Type B pancreatic cell (in vitro differentiated cells): ENCODE data around the gene SUPT7L. TPM values are rescaled to one million over a fixed set of nuclear protein-coding genes. Genes with fewer than 3 reads are reported as not detected.

Source experiments
- DNase-seq: peaks from one replicate; pipeline ENCODE4 v3.0.0; 2021; ENCODE audit warnings: mixed read lengths; ENCODE audit not compliant: unreplicated experiment; ENCODE audit errors: extremely low spot score
- H3K27ac Mint-ChIP-seq: 2 replicates; pipeline ENCODE4 v1.8.0; 2021; ENCODE audit warnings: mild to moderate bottlenecking, mixed read lengths
- H3K27me3 Mint-ChIP-seq: 2 replicates; pipeline ENCODE4 v1.8.0; 2021; ENCODE audit warnings: mixed read lengths
- H3K36me3 Mint-ChIP-seq: 2 replicates; pipeline ENCODE4 v1.8.0; 2021; ENCODE audit warnings: mixed read lengths
- H3K4me1 Mint-ChIP-seq: one replicate; pipeline ENCODE4 v1.8.0; 2021; ENCODE audit warnings: mixed read lengths; ENCODE audit not compliant: unreplicated experiment
- H3K4me3 Mint-ChIP-seq: 2 replicates; pipeline ENCODE4 v1.8.0; 2021; ENCODE audit warnings: mild to moderate bottlenecking, mixed read lengths
- H3K9me3 Mint-ChIP-seq: 2 replicates; pipeline ENCODE4 v1.8.0; 2021; ENCODE audit warnings: mixed read lengths
- total RNA-seq: library from RNA; stranded (reverse); gene quantifications from 2 replicates; pipeline ENCODE4 v1.2.1, GENCODE V29; 2021; ENCODE audit warnings: low replicate concordance
- TF ChIP-seq, protein P1 (sequence below): fragments of 200-600 bp; sonication (generic); conservative IDR thresholded peaks from 2 replicates; pipeline ENCODE4 v1.5.0; 2021; ENCODE audit warnings: antibody characterized with exemption, mild to moderate bottlenecking

Gene SUPT7L
- total RNA-seq, 1 donor from 2014 or later, result 39.8 TPM

DNA sequence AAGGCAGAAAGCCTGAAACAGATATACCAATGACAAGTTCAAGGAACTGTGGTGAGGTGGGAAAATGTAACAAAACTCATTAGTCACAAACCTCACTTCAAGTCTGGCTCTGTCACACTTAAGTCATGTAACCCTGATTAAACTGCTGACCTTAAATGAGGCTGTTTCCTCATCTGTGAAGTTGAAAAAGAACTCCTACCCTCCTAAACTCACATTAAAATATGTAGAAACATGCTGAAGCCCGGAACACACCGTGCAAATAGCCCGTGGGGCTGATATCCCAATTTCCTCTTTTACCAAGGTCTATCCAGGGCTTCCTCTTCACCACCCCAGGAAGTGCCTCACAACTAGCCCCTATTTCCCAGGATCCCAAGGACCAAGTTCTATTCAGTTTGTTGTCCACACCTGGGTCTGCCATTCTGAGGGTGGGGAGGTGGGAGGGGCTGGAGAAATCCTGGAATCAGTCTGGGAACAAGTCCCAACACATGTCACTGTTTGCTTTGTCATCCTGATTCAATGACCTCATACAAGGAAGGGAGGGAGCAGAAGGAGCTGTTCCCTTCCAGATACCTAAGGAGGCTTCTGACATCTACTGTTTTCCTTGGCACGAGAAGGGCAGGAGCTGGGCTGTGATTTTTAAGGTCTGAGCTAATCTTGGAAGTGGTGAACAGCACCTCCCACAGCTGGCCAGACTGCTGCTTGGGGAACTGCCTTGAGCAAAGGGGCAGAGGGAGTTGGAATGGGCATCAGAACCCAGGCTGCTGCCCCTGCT lies 42.6 kb upstream of the SUPT7L start:
- Mint-ChIP-seq H3K4me3 (no peak overlapping the region), H3K4me1 (peaks cover 14% of the 10 kb centered on the region), H3K36me3 (no peaks in the 10 kb centered on the region), H3K27ac (peak overlapping the region; percentile 52), H3K9me3 (no peaks in the 10 kb centered on the region), H3K27me3 (no peaks in the 10 kb centered on the region)
- TF ChIP-seq, protein P1, sequence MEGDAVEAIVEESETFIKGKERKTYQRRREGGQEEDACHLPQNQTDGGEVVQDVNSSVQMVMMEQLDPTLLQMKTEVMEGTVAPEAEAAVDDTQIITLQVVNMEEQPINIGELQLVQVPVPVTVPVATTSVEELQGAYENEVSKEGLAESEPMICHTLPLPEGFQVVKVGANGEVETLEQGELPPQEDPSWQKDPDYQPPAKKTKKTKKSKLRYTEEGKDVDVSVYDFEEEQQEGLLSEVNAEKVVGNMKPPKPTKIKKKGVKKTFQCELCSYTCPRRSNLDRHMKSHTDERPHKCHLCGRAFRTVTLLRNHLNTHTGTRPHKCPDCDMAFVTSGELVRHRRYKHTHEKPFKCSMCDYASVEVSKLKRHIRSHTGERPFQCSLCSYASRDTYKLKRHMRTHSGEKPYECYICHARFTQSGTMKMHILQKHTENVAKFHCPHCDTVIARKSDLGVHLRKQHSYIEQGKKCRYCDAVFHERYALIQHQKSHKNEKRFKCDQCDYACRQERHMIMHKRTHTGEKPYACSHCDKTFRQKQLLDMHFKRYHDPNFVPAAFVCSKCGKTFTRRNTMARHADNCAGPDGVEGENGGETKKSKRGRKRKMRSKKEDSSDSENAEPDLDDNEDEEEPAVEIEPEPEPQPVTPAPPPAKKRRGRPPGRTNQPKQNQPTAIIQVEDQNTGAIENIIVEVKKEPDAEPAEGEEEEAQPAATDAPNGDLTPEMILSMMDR, result no peak
- no peak for DNase-seq

DNA sequence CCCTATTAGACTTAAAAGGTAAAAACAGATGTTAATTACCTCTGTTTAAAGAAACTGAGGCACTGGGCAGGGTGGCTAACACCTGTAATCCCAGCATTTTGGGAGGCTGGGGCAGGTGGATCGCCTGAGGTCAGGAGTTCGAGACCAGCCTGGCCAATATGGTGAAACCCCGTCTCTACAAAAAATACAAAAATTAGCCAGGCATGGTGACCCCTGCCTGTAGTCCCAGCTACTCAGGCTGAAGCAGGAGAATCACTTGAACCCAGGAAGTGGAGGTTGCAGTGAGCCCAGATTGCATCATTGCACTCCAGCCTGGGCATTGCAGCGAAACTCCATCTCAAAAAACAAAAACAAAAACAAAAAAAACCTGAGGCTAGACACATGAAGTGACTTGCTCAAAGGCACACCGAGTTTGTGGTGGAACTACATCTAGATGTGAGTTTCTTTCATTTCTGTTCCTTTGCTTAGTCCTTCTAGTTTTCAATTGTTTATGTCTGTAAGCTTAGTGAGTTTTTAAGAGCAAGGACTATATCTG lies 41.0 kb upstream of the SUPT7L start:
- H3K27me3 Mint-ChIP-seq, result no peaks in the 10 kb centered on the region
- TF ChIP-seq, protein P1, result no peak
- no peak overlapping the region for H3K27ac Mint-ChIP-seq
- H3K4me1 Mint-ChIP-seq, result peaks cover 14% of the 10 kb centered on the region
- no peak overlapping the region for H3K4me3 Mint-ChIP-seq
- no peaks in the 10 kb centered on the region for H3K9me3 Mint-ChIP-seq
- no peaks in the 10 kb centered on the region for H3K36me3 Mint-ChIP-seq
- no peak for DNase-seq

DNA sequence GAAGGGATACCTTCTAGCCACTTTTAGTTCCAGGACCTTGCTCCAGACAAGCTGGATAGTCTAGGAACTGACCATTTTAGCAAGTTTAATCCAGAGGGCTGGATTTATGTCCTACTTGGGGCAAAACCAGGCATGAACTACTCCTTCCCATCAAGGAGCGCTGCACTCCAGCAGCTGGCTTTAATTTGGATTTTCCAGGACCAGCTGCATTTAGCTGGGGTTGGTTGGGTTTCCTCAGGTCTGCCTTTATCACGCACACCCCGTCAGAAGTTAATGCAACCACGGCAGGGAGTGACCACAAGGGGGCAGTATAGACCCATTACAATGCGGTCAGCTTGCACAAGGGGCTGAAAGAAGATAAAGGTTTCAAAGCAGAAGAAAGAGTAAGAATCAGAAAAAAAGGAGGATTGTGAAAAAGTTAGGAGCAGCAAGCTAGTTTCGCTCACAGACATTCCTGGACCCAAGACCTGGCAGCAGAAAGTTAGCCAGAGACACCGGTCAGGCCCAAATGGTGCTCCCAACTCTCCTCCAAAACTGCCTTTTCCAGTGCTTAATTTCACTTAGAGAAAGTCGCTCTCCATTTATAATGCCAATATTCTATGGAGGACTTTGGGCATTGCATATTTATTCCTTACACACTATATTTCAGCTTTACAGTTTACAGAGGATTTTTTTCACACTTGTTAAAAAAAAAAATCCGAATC lies 40.4 kb upstream of the SUPT7L start:
- Mint-ChIP-seq H3K4me3 (no peak overlapping the region), H3K9me3 (no peaks in the 10 kb centered on the region), H3K27me3 (no peaks in the 10 kb centered on the region), H3K4me1 (peaks cover 14% of the 10 kb centered on the region), H3K36me3 (no peaks in the 10 kb centered on the region), H3K27ac (peak overlapping the region; percentile 60)
- peak; percentile 90 for DNase-seq
- TF ChIP-seq, protein P1, result peak; percentile 96

DNA sequence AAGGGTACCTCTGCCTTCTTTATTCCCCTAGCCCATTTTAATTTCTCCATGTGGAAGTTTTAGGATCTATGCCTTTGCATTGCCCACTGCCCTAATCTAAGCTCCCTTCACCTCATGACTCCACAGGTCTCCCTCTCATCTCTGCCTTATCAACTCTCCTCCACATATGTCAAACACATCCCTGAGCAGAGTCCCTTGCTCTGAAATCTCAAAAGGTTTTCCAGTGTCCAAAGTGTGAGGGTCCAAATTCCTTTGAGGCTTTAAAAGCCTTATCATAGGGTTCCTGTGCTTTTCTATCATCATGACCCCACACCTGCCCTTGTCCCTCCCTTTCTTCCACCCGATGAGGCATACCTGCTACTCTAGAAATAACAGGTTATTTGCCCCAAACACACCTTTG lies 38.9 kb upstream of the SUPT7L start:
- no peaks in the 10 kb centered on the region for H3K27me3 Mint-ChIP-seq
- no peak for DNase-seq
- peaks cover 14% of the 10 kb centered on the region for H3K4me1 Mint-ChIP-seq
- no peak overlapping the region for H3K27ac Mint-ChIP-seq
- H3K36me3 Mint-ChIP-seq, result peaks cover 6% of the 10 kb centered on the region
- H3K9me3 Mint-ChIP-seq, result no peaks in the 10 kb centered on the region
- H3K4me3 Mint-ChIP-seq, result no peak overlapping the region
- TF ChIP-seq, protein P1, result no peak

DNA sequence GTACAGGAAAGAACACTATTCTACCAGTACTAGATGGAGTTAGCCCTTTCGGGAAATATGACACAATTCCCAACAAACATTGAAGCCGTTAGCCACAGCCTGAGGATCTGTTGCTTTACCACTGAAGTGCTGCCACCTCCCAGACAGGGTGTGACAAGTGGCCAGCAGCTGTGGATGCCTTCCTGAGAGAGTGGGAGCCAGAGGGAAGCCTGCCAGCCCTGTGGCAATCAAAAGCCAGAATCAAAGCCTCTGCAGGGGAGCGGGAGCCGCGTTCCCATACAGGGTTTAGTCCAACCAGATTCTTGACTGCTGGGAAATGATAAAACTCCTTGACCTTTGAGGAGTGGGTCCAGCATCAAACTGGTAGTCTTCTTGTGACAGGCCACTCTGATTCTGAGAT lies 38.3 kb upstream of the SUPT7L start:
- Mint-ChIP-seq H3K9me3 (no peaks in the 10 kb centered on the region), H3K4me3 (no peak overlapping the region), H3K27ac (no peak overlapping the region), H3K36me3 (peaks cover 7% of the 10 kb centered on the region), H3K27me3 (no peaks in the 10 kb centered on the region), H3K4me1 (peaks cover 14% of the 10 kb centered on the region)
- TF ChIP-seq, protein P1, result no peak
- DNase-seq, result no peak
